HG02970 (cell line): ENCODE measurements around the gene LIFR.
A peak's percentile ranks its signal among the peaks of the same experiment; 100 is the strongest.

Source experiments
- ATAC-seq: cut with Tn5 transposase; IDR thresholded peaks from one replicate; pipeline ENCODE4 v1.9.1; 2021; ENCODE audit warnings: mild to moderate bottlenecking, moderate library complexity, moderate number of reproducible peaks; ENCODE audit not compliant: unreplicated experiment, low FRiP score

Gene LIFR

GRCh38 chr5:38468978-38469706 is 87.3 kb downstream of the LIFR start:
- no peak for ATAC-seq

- no peak for ATAC-seq
Measured at GRCh38 chr5:38468202-38468673, 88.2 kb downstream of the LIFR start.

- ATAC-seq = no peak
Measured at GRCh38 chr5:38467353-38468040, 88.9 kb downstream of the LIFR start.

- no peak for ATAC-seq
Measured at GRCh38 chr5:38466424-38467189, 89.8 kb downstream of the LIFR start.

- no peak for ATAC-seq
Measured at GRCh38 chr5:38465702-38466423, 90.6 kb downstream of the LIFR start.

- ATAC-seq = no peak
Measured at GRCh38 chr5:38465061-38465460, 91.4 kb downstream of the LIFR start.

GRCh38 chr5:38463634-38464521 is 92.6 kb downstream of the LIFR start:
- ATAC-seq = no peak

- ATAC-seq = no peak
Measured at GRCh38 chr5:38462976-38463633, 93.3 kb downstream of the LIFR start.

GRCh38 chr5:38458174-38458573 is 98.3 kb downstream of the LIFR start:
- ATAC-seq = no peak

GRCh38 chr5:38456657-38457399 is 99.6 kb downstream of the LIFR start:
- no peak for ATAC-seq

GRCh38 chr5:38455796-38456330 is 100.6 kb downstream of the LIFR start:
- peak; percentile 47 for ATAC-seq

GRCh38 chr5:38453921-38454320 is 102.5 kb downstream of the LIFR start:
- no peak for ATAC-seq

GRCh38 chr5:38453506-38453905 is 102.9 kb downstream of the LIFR start:
- peak; percentile 88 for ATAC-seq

- ATAC-seq = no peak
Measured at GRCh38 chr5:38452201-38452600, 104.2 kb downstream of the LIFR start.

GRCh38 chr5:38451074-38451725 is 105.2 kb downstream of the LIFR start:
- ATAC-seq = no peak

- no peak for ATAC-seq
Measured at GRCh38 chr5:38450627-38451026, 105.8 kb downstream of the LIFR start.

- no peak for ATAC-seq
Measured at GRCh38 chr5:38448568-38449350, 107.7 kb downstream of the LIFR start.
